Activated effector memory CD4-positive, alpha-beta T cell treated with anti-CD3 and anti-CD28 coated beads, Interleukin-2, amount 50 U/mL, for 16 hours (primary cell): ENCODE measurements around the gene MAN2C1.
"Not testable (repeated sequence)": the region's sequence is repeated elsewhere in the genome, so short reads cannot be mapped to it uniquely, and the experiment has no call there.

ENCODE experiments used
- DNase-seq: peaks from one replicate; pipeline ENCODE4 v3.0.0-alpha.2; 2020

The MAN2C1 gene

GRCh38 chr15:75342221-75342620, 26.2 kb downstream of the MAN2C1 start:
- DNase-seq = no peak

- no peak for DNase-seq
Measured at GRCh38 chr15:75339531-75340240, 28.7 kb downstream of the MAN2C1 start.

GRCh38 chr15:75338661-75339240, 29.7 kb downstream of the MAN2C1 start:
- DNase-seq = no peak

DNA sequence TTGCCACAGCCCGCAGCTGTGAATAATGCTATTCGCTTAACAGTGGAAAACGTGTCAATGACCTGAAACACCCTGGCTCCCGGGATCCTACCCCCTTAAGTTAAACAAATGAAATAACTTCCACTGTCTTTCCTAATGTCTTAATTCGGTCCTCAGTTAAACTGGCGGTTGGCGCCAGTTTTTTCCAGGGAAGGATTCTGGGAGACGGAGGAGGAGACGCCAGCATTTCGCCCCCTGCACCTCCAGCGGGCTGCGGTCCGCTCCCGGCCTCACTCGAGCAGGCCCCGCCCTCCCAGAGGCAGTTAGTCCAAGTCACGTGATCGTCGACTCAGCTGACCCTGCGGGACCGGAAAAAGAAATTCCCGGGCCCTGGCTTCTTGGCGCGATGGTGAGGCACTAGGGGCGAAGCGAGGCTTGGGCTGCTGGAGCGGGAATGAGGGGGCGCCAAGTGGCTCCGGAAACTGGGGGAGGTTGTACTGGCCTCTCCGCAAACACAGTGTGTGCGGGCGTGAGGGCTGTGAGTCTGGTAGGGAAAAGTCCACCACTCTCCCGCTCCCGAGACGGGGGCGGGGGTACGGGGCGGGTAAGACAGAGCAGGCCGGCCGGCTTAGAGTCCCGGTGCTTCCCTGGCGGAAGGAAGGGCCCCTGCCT, 32.6 kb downstream of the MAN2C1 start, which contains the start of gene COMMD4:
Gene COMMD4 (plus strand): TSS at position 359 of the 651 bp plus-strand sequence. CDS start 27 bp downstream, at position 386.
- DNase-seq = peak; percentile 92

- no peak for DNase-seq
Measured at GRCh38 chr15:75335313-75335704, 33.1 kb downstream of the MAN2C1 start.

GRCh38 chr15:75333654-75334419, 34.6 kb downstream of the MAN2C1 start:
- not testable (repeated sequence) for DNase-seq

- DNase-seq = not testable (repeated sequence)
Measured at GRCh38 chr15:75332093-75332492, 36.3 kb downstream of the MAN2C1 start.

DNA sequence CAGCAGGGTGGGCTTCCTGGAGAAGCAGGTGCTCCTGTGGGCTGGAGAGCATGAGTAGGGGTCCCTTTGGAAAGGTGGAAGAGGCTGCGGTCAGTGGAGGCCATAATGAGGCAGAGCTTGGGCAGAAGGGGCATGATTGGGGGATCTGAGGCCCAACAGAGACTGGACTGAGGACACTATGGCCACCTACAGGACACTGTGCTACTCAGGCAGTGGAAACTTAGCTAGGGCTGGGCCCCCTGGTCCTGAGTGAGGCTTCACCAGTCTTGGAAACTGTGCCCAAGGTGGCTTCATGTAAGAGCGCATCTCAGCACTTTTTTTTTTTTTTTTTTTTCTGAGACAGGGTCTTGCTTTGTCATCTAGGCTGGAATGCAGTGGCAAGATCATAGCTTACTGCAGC, 38.8 kb downstream of the MAN2C1 start:
- DNase-seq = no peak

GRCh38 chr15:75328493-75329314, 39.7 kb downstream of the MAN2C1 start:
- DNase-seq = peak; percentile 55

DNA sequence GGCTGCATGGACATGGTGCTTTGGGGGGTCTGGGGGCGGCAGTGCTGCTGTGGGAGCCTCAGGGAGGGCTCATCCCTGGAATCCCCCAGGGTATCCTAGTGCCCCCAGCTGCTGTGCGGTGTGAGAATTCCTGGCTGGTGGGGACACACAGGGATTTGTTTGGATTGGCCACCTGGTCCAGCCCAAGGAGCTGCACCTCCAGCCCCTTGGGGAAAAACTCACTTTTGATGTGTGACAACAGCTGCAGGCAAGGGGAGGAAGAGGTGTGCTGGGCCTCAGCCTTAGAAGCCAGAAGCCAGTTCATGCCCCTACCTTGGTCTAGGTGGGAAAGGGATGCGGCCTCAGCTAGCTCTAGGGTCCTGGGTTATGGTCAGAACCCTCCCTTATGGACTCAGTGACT, 40.9 kb downstream of the MAN2C1 start:
- DNase-seq = peak; percentile 38

DNA sequence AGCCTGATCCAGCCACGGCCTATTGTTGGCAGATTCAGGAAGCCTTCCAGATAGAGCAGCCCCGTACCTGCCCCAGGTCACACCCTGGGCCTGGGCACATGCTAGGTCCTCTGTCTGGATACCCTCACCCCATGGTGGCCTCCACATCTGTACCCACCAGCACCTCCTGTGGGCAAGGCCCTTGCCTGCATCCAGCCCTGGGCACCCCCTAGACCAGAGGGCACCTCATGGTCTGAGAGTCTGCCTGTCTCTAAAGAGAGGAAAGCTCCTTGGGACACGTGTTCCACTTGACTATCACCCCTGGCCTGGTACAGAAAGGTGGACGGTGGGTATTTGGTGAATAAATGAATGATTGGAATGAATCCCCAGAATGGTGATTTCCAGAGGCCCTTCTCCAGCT, 41.4 kb downstream of the MAN2C1 start:
- peak; percentile 48 for DNase-seq

DNA sequence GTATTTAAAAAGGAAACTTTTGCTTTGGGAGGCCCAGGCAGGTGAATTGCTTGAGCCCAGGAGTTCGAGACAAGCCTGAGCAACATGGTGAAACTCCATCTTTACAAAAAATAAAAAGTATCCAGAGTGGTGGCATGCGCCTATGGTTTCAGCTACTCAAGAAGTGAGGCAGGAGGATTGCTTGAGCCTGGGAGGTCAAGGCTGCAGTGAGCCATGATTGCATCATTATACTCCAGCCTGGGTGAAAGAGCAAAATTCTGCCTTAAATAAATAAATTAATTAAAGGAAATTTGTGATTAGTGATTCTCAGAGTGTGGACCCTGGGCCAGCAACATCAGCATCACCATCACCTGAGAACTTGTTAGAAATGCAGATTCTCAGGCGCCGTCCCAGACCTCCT, 42.5 kb downstream of the MAN2C1 start:
- DNase-seq = peak; percentile 2

- DNase-seq = peak; percentile 9
Measured at GRCh38 chr15:75321711-75322110, 46.7 kb downstream of the MAN2C1 start.

DNA sequence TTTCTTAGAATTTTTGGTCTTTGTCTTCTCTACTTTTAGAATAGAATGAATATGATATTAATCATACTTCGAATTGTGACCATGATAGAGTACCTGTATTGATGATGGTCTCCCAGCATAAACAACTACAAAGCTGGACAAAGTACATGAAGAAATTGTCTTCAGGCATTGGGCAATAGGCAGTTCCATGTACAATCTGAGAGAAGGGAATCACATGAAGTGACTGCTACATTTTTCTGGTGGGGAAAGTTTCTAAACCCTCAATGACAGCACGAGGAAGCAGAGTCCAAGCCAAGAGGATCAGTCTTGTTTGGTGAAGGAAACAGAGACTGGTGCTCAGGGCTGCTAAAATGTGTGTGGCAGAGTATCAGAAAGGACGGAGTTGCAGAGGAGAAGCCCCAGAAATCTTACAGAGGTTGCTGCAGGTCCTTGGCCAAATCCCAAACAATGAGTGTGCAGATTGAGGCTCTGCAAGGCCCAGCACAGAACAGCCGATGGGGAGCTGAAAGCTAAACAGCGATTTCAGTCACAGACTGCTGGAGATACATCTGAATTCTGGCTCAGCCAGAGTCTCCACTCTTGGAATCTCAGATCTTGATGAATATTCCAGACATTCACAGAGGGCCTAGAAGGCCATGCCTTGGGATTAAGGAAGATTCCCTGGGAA, 49.0 kb downstream of the MAN2C1 start:
- DNase-seq = peak; percentile 13

GRCh38 chr15:75314552-75315290, 53.7 kb downstream of the MAN2C1 start:
- DNase-seq = peak; percentile 48

GRCh38 chr15:75313116-75313845, 55.1 kb downstream of the MAN2C1 start:
- DNase-seq = peak; percentile 37

GRCh38 chr15:75312548-75312947, 55.9 kb downstream of the MAN2C1 start:
- peak; percentile 38 for DNase-seq

DNA sequence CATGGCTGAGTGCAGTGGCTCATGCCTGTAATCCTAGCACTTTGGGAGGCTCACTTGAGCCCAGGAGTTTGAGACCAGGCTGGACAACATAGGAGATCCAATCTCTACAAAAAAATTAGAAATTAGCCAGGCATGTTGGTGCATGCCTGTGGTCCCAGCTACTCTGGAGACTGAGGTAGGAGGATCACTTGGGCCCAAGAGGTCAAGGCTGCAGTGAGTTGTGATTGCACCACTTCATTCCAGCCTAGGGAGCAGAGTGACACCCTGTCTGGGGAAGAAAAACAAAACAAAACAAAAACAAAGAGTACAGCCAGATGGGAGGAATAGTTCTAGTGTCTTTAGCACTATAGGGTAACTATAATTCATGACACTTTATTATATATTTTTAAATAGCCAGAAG, 58.7 kb downstream of the MAN2C1 start:
- DNase-seq = peak; percentile 3

GRCh38 chr15:75307778-75308390, 60.5 kb downstream of the MAN2C1 start:
- peak; percentile 58 for DNase-seq

DNA sequence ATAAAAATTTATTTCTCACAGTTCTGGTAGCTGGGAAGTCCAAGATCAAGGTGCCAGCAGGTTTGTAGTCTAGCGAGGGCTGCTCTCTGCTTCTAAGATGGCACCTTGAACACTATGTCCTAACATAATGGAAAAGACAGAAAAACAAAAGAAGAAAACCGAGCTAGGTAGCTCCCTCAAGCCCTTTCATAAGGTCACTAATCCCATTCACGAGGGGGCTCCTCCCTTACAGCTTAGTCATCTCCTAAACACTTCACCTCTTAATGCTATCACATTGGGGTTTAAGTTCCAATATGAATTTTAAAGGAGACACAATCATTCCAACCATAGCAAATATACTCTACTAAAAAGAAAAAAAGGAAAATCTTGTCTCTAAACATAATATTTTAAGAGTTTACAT, 62.2 kb downstream of the MAN2C1 start:
- no peak for DNase-seq
